Measurements from ENCODE around the gene ORAI3. TPM values are rescaled to one million over a fixed set of nuclear protein-coding genes. Genes with fewer than 3 reads are reported as not detected.

The ORAI3 gene
- total and polyA plus RNA-seq, 2 of the 13 experiments (the other 11 are each of a cell fraction or from before 2014, with no cell fraction given) = 11.4 to 32.0 TPM

DNA sequence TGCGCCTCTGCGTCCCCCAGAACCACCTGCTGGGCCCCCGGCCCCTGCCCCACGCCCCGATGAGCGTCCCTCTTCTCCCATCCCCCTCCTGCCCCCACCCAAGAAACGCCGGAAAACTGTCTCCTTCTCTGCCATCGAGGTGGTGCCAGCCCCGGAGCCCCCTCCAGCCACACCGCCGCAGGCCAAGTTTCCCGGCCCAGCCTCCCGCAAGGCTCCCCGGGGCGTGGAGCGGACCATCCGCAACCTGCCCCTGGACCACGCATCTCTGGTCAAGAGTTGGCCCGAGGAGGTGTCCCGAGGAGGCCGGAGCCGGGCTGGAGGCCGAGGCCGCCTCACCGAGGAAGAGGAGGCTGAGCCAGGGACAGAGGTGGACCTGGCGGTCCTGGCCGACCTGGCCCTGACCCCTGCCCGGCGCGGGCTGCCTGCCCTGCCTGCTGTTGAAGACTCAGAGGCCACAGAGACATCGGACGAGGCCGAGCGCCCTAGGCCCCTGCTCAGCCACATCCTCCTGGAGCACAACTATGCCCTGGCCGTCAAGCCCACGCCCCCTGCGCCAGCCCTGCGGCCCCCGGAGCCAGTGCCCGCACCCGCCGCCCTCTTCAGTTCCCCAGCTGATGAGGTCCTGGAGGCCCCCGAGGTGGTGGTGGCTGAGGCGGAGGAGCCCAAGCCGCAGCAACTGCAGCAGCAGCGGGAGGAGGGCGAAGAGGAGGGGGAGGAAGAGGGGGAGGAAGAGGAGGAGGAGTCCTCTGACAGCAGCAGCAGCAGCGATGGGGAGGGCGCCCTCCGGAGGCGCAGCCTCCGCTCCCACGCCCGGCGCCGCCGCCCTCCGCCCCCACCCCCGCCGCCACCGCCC lies 30.5 kb downstream of the ORAI3 start (continued):
- TF ChIP-seq ZNF616 (CRISPR knock-in tag; IDR thresholded peaks at IDR 0.05; ENCODE audit: low read depth) (no peak), ZNF235 (CRISPR knock-in tag; IDR thresholded peaks at IDR 0.05; ENCODE audit: borderline replicate concordance) (no peak), ZNF207 (IDR thresholded peaks at IDR 0.05; ENCODE audit: borderline replicate concordance) (no peak), RAD21 (CRISPR knock-in tag; IDR thresholded peaks at IDR 0.05) (no peak), SMAD3 (CRISPR knock-in tag; IDR thresholded peaks at IDR 0.05) (no peak), EP300 (IDR thresholded peaks at IDR 0.05; ENCODE audit: low read depth in 2 of 2, low read length in 2 of 2) (no peak), EP300 (CRISPR knock-in tag; IDR thresholded peaks at IDR 0.05; ENCODE audit: borderline replicate concordance) (no peak), YY1 (IDR thresholded peaks at IDR 0.05; ENCODE audit: insufficient read depth, insufficient replicate concordance, low read depth, low read length) (no peak), RARG (CRISPR knock-in tag; IDR thresholded peaks at IDR 0.05; ENCODE audit: low read depth) (no peak)

DNA sequence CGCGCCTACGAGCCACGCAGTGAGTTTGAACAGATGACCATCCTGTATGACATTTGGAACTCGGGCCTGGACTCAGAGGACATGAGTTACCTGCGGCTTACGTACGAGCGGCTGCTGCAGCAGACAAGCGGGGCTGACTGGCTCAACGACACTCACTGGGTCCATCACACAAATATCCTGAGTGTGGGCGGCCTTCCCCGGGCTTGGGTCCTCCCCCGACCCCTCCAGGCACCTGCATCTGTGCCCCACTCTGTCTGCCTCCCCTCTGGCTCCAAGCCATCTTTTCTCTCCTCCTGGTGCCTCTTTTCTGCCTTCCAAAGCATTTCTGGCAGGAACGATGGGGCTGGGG lies 31.1 kb downstream of the ORAI3 start:
- ATAC-seq (no peak), DNase-seq (ENCODE audit: low spot score) (no peak), FAIRE-seq (no peak)
- no peaks in the 10 kb centered on the region for H3K9me3 ChIP-seq (ENCODE audit: low read length)
- BruUV-seq (replicated peaks) = no TSS peak
- no peak overlapping the region for H2AFZ ChIP-seq (ENCODE audit: low read length)
- H3K79me2 ChIP-seq (ENCODE audit: insufficient read depth, low read length) = no peaks in the 10 kb centered on the region
- intact Hi-C loops (cut with micrococcal nuclease; ENCODE audit: unreplicated experiment) (loop anchor here (10.0 kb wide), 1 partner anchor 885 kb away; no protein-coding TSS in a partner anchor), in situ Hi-C loops (cut with HindIII; ENCODE audit: extremely low pct_ligation_motif_present, low pct_unique_long_range_greater_than_20kb) (loop anchor here (25.0 kb wide), 1 partner anchor 732 kb away; a partner anchor contains a TSS)
- ChIA-PET CTCF (ENCODE audit: low intra/inter-chr PET ratio, low total read pairs) (no interaction called here), POLR2A (no interaction called here)
- WGBS (ENCODE audit: low lambda C conversion rate) = 96% methylated on average over 14 of the region's 15 CpGs
- H3K36me3 ChIP-seq (replicated peaks in 1 of 2; ENCODE audit: control insufficient read depth in 1 of 2, insufficient read depth in 2 of 2, low read length in 2 of 2) = peaks cover 40 to 83% of the 10 kb centered on the region in 2 experiments
- H3K4me3 ChIP-seq (replicated peaks in 1 of 3; ENCODE audit: insufficient read depth in 1 of 3, low read depth in 2 of 3, low read length in 3 of 3) = no peak overlapping the region
- no peaks in the 10 kb centered on the region for H3K4me1 ChIP-seq (ENCODE audit: insufficient read depth, low read length)
- H4K20me1 ChIP-seq (ENCODE audit: insufficient read depth, low read length) = no peaks in the 10 kb centered on the region; the same call in 1 of the 2 replicates
- no peak overlapping the region for H3K4me2 ChIP-seq (ENCODE audit: low read depth, low read length)
- no peaks in the 10 kb centered on the region for H3K27me3 ChIP-seq (ENCODE audit: control insufficient read depth in 1 of 2, insufficient read depth in 2 of 2, low read length in 2 of 2)
- no peak overlapping the region for H3K27ac ChIP-seq (ENCODE audit: extremely low read length, insufficient read depth, low read length)
- no peak overlapping the region for H3K9ac ChIP-seq (ENCODE audit: insufficient read depth, low read depth, low read length)
- no peak for TF ChIP-seq RXRA (CRISPR knock-in tag; IDR thresholded peaks at IDR 0.05)
- TF ChIP-seq ZFP36 (IDR thresholded peaks at IDR 0.05; ENCODE audit: borderline replicate concordance, low read depth, low read length, partially characterized antibody) = no peak
- no peak for TF ChIP-seq IKZF1 (IDR thresholded peaks at IDR 0.05)
- no peak for TF ChIP-seq ZBTB20 (CRISPR knock-in tag; IDR thresholded peaks at IDR 0.05; ENCODE audit: borderline replicate concordance, low read depth)
- TF ChIP-seq, protein P1, sequence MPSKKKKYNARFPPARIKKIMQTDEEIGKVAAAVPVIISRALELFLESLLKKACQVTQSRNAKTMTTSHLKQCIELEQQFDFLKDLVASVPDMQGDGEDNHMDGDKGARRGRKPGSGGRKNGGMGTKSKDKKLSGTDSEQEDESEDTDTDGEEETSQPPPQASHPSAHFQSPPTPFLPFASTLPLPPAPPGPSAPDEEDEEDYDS (CRISPR knock-in tag; IDR thresholded peaks at IDR 0.05) = no peak
- TF ChIP-seq ZNF792 (CRISPR knock-in tag; IDR thresholded peaks at IDR 0.05) = no peak
- TF ChIP-seq, protein P2, sequence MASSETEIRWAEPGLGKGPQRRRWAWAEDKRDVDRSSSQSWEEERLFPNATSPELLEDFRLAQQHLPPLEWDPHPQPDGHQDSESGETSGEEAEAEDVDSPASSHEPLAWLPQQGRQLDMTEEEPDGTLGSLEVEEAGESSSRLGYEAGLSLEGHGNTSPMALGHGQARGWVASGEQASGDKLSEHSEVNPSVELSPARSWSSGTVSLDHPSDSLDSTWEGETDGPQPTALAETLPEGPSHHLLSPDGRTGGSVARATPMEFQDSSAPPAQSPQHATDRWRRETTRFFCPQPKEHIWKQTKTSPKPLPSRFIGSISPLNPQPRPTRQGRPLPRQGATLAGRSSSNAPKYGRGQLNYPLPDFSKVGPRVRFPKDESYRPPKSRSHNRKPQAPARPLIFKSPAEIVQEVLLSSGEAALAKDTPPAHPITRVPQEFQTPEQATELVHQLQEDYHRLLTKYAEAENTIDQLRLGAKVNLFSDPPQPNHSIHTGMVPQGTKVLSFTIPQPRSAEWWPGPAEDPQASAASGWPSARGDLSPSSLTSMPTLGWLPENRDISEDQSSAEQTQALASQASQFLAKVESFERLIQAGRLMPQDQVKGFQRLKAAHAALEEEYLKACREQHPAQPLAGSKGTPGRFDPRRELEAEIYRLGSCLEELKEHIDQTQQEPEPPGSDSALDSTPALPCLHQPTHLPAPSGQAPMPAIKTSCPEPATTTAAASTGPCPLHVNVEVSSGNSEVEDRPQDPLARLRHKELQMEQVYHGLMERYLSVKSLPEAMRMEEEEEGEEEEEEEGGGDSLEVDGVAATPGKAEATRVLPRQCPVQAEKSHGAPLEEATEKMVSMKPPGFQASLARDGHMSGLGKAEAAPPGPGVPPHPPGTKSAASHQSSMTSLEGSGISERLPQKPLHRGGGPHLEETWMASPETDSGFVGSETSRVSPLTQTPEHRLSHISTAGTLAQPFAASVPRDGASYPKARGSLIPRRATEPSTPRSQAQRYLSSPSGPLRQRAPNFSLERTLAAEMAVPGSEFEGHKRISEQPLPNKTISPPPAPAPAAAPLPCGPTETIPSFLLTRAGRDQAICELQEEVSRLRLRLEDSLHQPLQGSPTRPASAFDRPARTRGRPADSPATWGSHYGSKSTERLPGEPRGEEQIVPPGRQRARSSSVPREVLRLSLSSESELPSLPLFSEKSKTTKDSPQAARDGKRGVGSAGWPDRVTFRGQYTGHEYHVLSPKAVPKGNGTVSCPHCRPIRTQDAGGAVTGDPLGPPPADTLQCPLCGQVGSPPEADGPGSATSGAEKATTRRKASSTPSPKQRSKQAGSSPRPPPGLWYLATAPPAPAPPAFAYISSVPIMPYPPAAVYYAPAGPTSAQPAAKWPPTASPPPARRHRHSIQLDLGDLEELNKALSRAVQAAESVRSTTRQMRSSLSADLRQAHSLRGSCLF (CRISPR knock-in tag; IDR thresholded peaks at IDR 0.05; ENCODE audit: borderline replicate concordance) = no peak
- TF ChIP-seq, protein P3, sequence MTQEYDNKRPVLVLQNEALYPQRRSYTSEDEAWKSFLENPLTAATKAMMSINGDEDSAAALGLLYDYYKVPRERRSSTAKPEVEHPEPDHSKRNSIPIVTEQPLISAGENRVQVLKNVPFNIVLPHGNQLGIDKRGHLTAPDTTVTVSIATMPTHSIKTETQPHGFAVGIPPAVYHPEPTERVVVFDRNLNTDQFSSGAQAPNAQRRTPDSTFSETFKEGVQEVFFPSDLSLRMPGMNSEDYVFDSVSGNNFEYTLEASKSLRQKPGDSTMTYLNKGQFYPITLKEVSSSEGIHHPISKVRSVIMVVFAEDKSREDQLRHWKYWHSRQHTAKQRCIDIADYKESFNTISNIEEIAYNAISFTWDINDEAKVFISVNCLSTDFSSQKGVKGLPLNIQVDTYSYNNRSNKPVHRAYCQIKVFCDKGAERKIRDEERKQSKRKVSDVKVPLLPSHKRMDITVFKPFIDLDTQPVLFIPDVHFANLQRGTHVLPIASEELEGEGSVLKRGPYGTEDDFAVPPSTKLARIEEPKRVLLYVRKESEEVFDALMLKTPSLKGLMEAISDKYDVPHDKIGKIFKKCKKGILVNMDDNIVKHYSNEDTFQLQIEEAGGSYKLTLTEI (CRISPR knock-in tag; conservative IDR thresholded peaks at IDR 0.05) = no peak
